HG03565 (cell line): Measurements from ENCODE around the gene PISD.

Experiments
- ATAC-seq: cut with Tn5 transposase; IDR thresholded peaks from one replicate; pipeline ENCODE4 v1.9.1; 2021; ENCODE audit warnings: mild to moderate bottlenecking, moderate library complexity; ENCODE audit not compliant: unreplicated experiment

The PISD gene

GRCh38 chr22:31626427-31627150 lies 35.4 kb downstream of the PISD start:
- ATAC-seq = no peak

- no peak for ATAC-seq
Measured at GRCh38 chr22:31625661-31626426, 36.2 kb downstream of the PISD start.

- no peak for ATAC-seq
Measured at GRCh38 chr22:31625257-31625640, 36.8 kb downstream of the PISD start.

- no peak for ATAC-seq
Measured at GRCh38 chr22:31623592-31624304, 38.3 kb downstream of the PISD start.

- no peak for ATAC-seq
Measured at GRCh38 chr22:31622980-31623379, 39.0 kb downstream of the PISD start.

GRCh38 chr22:31621507-31622124 lies 40.4 kb downstream of the PISD start:
- ATAC-seq = no peak

DNA sequence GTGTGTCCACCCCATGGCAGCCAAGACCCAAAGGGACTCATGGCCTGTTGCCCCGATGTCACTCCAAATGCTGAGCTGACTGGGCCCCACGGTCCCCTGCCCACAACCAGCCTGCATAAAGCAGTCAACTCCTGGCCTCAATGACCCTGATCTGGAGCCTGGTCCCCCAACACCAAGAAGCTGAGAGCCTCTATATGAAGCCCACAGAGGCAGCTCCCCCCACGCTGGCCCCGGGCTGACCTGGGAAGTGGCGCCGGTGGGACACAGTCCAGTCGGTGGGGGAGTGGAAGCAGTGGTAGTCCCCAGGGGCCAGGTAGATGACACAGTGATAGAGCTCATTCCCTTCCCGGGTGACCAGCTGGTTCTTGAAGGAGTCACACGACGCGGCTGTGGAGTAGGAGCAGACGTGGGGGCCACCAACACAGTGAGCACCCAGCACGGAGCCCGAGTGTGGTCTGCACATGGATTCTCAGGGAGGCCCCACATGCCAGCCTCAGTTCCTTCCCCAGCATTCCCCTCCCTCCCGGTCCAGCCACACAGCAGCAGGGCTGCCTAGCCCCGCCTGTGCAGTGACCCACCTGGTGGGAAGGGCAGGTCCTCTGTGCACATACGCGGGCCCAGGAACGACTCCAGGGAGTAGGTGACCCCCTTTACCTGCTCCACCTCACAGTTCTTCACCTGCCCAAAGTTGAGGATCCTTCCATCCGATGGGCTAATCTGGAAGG lies 41.1 kb downstream of the PISD start:
- no peak for ATAC-seq

GRCh38 chr22:31619611-31620300 lies 42.3 kb downstream of the PISD start:
- ATAC-seq = no peak

- no peak for ATAC-seq
Measured at GRCh38 chr22:31618471-31619176, 43.4 kb downstream of the PISD start.

- no peak for ATAC-seq
Measured at GRCh38 chr22:31618057-31618456, 44.0 kb downstream of the PISD start.

DNA sequence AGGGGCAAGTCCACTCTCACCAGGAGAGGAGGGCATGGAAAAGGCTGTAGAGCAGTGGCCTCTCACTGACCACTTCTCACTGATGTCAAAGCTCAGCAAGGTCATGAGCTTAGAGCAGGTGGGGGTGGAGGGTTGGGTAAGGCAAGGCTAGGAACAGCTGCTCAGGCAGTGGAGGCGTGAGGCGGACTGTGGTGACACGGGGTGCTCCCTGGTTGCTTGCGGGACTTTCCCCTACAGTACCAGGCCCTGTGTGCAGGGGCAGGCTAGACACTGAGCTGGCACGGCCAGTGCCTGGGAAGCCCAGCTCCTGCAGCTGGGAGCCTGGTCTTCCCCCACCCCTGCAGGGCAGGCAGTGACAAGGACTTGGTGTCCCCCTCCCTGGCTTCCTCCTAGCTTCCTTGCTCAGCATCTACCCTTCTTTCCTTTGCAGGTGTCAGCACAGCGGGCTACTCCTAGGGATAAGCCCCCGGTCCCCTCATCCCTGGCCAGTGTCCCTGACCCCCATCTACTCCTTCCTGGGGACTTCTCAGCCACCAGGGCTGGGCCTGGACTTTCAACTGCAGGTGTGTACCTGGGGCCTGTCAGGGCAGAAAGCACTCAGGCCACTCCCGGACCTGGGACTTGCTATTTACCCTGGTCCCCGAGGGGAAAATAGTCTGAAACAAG lies 45.6 kb downstream of the PISD start:
- no peak for ATAC-seq

DNA sequence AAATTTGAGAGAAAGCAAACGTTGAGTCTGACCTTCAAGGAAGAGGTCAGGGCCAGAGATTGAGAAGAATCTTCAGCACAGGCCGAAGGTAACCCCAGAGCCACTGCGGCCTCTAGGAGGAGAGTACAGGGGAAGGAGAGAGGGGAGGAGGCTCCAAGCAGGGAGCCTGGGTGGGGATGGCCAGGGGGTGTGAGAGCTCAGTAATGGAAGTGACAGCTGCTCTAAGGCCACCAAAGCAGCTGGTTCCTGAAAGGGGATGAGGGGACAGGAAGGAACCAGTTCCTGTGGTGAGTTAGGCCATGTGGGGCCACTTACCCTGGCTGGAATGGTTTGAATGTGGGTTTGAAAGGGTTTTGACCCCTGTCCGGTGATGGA lies 46.1 kb downstream of the PISD start:
- ATAC-seq = no peak

DNA sequence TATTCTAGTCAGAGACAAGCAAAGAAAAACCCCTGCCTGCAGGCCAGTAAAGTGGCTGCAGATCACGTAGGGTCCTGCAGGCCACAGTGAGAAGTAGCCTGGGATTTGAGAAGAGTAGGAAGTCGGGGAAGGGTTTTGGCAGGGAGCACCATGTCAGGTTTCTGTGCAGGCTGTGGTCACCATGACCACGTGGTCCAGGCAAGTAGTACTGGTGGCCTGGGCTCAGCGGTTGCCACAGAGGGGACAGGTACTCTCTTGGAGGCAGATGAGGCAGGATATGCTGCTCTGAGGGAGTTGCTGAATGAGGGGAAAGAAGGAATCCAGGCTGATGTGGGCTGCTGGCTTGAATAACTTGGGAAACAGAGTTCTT lies 46.5 kb downstream of the PISD start:
- ATAC-seq = no peak

DNA sequence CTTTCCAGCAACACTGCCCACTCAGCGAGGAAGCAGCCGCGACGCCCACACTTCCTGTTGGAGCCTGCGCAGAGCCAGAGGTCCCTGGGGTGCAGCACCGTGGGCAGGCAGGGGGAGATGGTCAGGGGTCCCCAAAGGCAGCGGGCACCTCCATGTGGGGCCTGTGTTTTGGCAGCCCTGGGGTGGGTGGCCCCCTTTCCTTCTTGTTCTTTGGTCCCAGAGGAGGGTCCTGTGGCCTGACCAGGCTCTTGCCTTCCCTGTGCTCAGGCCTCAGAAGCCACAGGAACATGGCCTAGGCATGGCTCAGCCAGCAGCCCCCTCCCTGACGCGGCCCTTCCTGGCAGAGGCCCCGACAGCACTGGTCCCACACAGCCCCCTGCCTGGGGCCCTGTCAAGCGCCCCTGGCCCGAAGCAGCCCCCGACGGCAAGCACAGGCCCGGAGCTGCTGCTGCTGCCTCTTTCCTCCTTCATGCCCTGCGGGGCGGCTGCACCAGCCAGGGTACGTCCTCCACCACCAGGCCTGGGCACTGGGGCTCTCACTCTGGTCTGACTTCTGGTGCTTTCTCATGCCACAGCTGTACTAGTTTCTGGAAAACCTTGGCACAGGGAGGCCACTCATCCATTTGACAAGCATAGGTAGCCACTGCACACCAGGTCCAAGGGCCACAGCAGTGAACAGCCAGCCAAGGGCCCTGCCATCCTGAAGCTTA lies 47.1 kb downstream of the PISD start:
- ATAC-seq = no peak

DNA sequence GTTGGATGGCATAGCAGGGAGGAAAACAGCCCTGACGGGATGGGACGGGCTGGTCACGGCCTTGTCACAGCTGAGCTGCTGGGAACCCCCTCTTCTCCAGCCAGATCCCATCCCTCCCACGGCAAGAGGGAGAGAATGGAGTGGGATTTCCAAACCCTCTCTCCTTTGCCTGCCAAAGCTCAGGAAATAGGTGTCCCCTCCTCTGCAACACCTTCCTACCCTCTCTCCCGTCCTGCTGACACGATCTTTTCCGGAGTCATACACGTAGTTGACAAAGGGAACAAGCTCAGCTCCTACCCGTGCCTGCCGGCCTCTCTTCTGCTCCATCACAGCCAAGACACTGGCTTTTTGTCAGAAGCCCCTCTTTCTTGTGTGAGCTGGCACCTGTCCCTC lies 48.1 kb downstream of the PISD start:
- no peak for ATAC-seq

GRCh38 chr22:31613286-31613903 lies 48.6 kb downstream of the PISD start:
- ATAC-seq = no peak

DNA sequence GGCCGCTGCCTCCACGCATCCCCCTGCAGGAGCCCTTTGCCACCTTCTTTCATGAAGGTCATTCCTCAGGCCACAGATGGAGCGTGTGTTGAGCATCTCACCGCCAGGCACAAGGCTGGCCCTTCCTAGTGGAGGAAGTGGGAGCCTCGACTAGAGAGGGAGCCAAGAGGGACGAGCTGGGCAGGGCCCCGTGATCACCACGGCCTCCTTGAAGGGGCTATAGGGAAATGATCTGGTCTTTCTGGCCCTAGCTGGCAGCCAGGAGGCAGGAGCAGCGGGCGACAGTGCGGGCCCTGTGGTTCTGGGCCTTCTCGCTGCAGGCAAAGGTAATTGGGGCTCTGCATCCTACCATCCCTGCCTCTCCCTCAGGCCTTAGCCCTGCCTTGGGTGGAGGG lies 49.1 kb downstream of the PISD start:
- ATAC-seq = no peak
